Ishikawa (cell line): ENCODE data around the gene MESP1.

Experiments used
- CREB1 ChIP-seq: IDR thresholded peaks from 2 replicates; pipeline ENCODE4 v1.6.1; 2012; ENCODE audit warnings: low read depth
- EGR1 ChIP-seq: IDR thresholded peaks from 2 replicates; pipeline ENCODE4 v1.6.1; 2012
- EP300 ChIP-seq: IDR thresholded peaks from 2 replicates; pipeline ENCODE4 v1.6.1; 2012; ENCODE audit warnings: borderline replicate concordance
- FOXM1 ChIP-seq: IDR thresholded peaks from 2 replicates; pipeline ENCODE4 v1.6.1; 2012; ENCODE audit warnings: low read depth, borderline replicate concordance
- MAX ChIP-seq: IDR thresholded peaks from 2 replicates; pipeline ENCODE4 v1.6.1; 2012
- NFIC ChIP-seq: IDR thresholded peaks from 2 replicates; pipeline ENCODE4 v1.6.1; 2012
- RAD21 ChIP-seq: IDR thresholded peaks from 2 replicates; pipeline ENCODE4 v1.6.1; 2012; ENCODE audit warnings: low read depth
- REST ChIP-seq: IDR thresholded peaks from 2 replicates; pipeline ENCODE4 v1.6.1; 2012; ENCODE audit warnings: low read depth, mild to moderate bottlenecking
- TAF1 ChIP-seq: IDR thresholded peaks from 2 replicates; pipeline ENCODE4 v1.6.1; 2012; ENCODE audit warnings: low read depth, mild to moderate bottlenecking
- TEAD4 ChIP-seq: IDR thresholded peaks from 2 replicates; pipeline ENCODE4 v1.6.1; 2012
- USF1 ChIP-seq: IDR thresholded peaks from 2 replicates; pipeline ENCODE4 v1.6.1; 2012
- YY1 ChIP-seq: IDR thresholded peaks from 2 replicates; pipeline ENCODE4 v1.6.1; 2012; ENCODE audit warnings: low read depth
- ZBTB7A ChIP-seq: IDR thresholded peaks from 2 replicates; pipeline ENCODE4 v1.6.1; 2012; ENCODE audit warnings: low read depth

GRCh38 chr15:89704411-89704810 is 46.6 kb downstream of the MESP1 start:
- TF ChIP-seq USF1 (no peak), FOXM1 (no peak), REST (no peak), NFIC (no peak), MAX (no peak), YY1 (no peak), RAD21 (no peak), ZBTB7A (no peak), CREB1 (no peak), TEAD4 (no peak), TAF1 (no peak), EP300 (no peak), EGR1 (no peak)
